Measurements from ENCODE around the gene CHST12. TPM values are rescaled to one million over a fixed set of nuclear protein-coding genes. Genes with fewer than 3 reads are reported as not detected.

The CHST12 gene
- total and polyA plus RNA-seq, 2 of the 4 experiments (the other 2 are of a cell fraction): 3.8 to 27.0 TPM

GRCh38 chr7:2355705-2356008 lies 47.8 kb upstream of the CHST12 start:
- peak overlapping the region; percentile 76; the same call in 1 of the 2 replicates for H2AK5ac ChIP-seq (ENCODE audit: low read depth, low read length)
- in situ Hi-C loops (cut with MboI; ENCODE audit: low sequenced_read_pairs): no loop called here
- H3K4me3 ChIP-seq (ENCODE audit: insufficient read depth, low read depth, low read length): peak overlapping the region; percentile 55
- H3K4me2 ChIP-seq (ENCODE audit: low read depth, low read length): peak overlapping the region; percentile 91
- H3K9me3 ChIP-seq (ENCODE audit: control insufficient read depth, insufficient read depth, low read length): no peaks in the 10 kb centered on the region
- H3K23ac ChIP-seq (ENCODE audit: low read depth, low read length): peak overlapping the region; percentile 82
- H3K79me1 ChIP-seq (ENCODE audit: low read depth in 1 of 2, low read length in 2 of 2): peaks cover 2 to 51% of the 10 kb centered on the region in 2 experiments; a peak in 3 of 4 replicates
- peak overlapping the region; percentile 53 for H3K14ac ChIP-seq (replicated peaks; ENCODE audit: low read depth, low read length)
- peak overlapping the region; percentile 56 for H3K56ac ChIP-seq (ENCODE audit: extremely low read depth, insufficient read depth, low read length)
- H2AK9ac ChIP-seq (replicated peaks; ENCODE audit: low read depth, low read length, poor library complexity): peak overlapping the region; percentile 99
- peak overlapping the region; percentile 84 for H3K27ac ChIP-seq (ENCODE audit: insufficient read depth, low read length)
- peak overlapping the region; percentile 80 for H3K4ac ChIP-seq (ENCODE audit: low read depth, low read length)
- no peak for DNase-seq
- no peak overlapping the region for H2BK20ac ChIP-seq (ENCODE audit: low read depth, low read length)
- H4K91ac ChIP-seq (ENCODE audit: insufficient read depth, low read depth, low read length): peak overlapping the region; percentile 65
- POLR2A ChIA-PET (ENCODE audit: unreplicated experiment): no interaction called here
- WGBS, 2 experiments (ENCODE audit: extremely low coverage in 2 of 2, insufficient read length in 1 of 2): 3% methylated on average over 7 of the region's 9 CpGs; no CpG with 5 or more reads in 1 of the 2 experiments
- peak overlapping the region; percentile 95 for H3K9ac ChIP-seq (ENCODE audit: low read depth, low read length)
- H3K9me1 ChIP-seq (ENCODE audit: insufficient read depth, low read length): peaks cover 16% of the 10 kb centered on the region
- H4K5ac ChIP-seq (ENCODE audit: low read depth, low read length): no peak overlapping the region; the same call in 1 of the 2 replicates
- no TSS peak for BruUV-seq (replicated peaks)
- H3K36me3 ChIP-seq (ENCODE audit: control insufficient read depth, insufficient read depth, low read length): peaks cover 10% of the 10 kb centered on the region
- peak overlapping the region; percentile 95 for H2AFZ ChIP-seq (replicated peaks; ENCODE audit: low read length, poor library complexity)
- no peak overlapping the region for H3K18ac ChIP-seq (ENCODE audit: low read depth, low read length)
- H3K4me1 ChIP-seq (ENCODE audit: control insufficient read depth, insufficient read depth, low read length): peaks cover 6% of the 10 kb centered on the region
- no peaks in the 10 kb centered on the region for H3K27me3 ChIP-seq (ENCODE audit: control insufficient read depth, insufficient read depth, low read length)
- dilution Hi-C loops (cut with HindIII; ENCODE audit: low sequenced_read_pairs, unreplicated experiment): no loop called here
- peak overlapping the region; percentile 15 to 33; a peak in 2 of 4 replicates for H4K8ac ChIP-seq (ENCODE audit: low read depth in 2 of 2, low read length in 2 of 2)
- H4K20me1 ChIP-seq (ENCODE audit: insufficient read depth, low read length): peaks cover 59% of the 10 kb centered on the region
- intact Hi-C loops (cut with micrococcal nuclease): no loop called here
- CTCF ChIA-PET: no interaction called here
- H2BK5ac ChIP-seq (ENCODE audit: low read depth, low read length, poor library complexity, severe bottlenecking): peak overlapping the region; percentile 48
- H2BK15ac ChIP-seq (ENCODE audit: low read depth, low read length): no peak overlapping the region
- TF ChIP-seq CTCF (conservative IDR thresholded peaks at IDR 0.05; ENCODE audit: low read depth, low read length): no peak
- TF ChIP-seq RFX5 (IDR thresholded peaks at IDR 0.05; ENCODE audit: low read depth, low read length): no peak
- no peak for TF ChIP-seq ELK1 (IDR thresholded peaks at IDR 0.05; ENCODE audit: borderline replicate concordance, low read depth, low read length)
- no peak for TF ChIP-seq CHD1 (IDR thresholded peaks at IDR 0.05; ENCODE audit: low read depth, low read length)
- TF ChIP-seq RCOR1 (IDR thresholded peaks at IDR 0.05; ENCODE audit: insufficient replicate concordance, low read length): no peak
- no peak for TF ChIP-seq RAD21 (IDR thresholded peaks at IDR 0.05; ENCODE audit: low read length)
- no peak for TF ChIP-seq POLR2A (IDR thresholded peaks at IDR 0.05; ENCODE audit: low read depth, low read length)
- H2BK120ac ChIP-seq (ENCODE audit: low read depth, low read length): no peak overlapping the region
- ATAC-seq (ENCODE audit: low read depth): no peak

All from IMR-90 (cell line).